DMS153 treated with DMSO at 0.1 percent for 48 hours (cell line): Measurements from ENCODE around the gene IL6R.

ENCODE experiments used
- DNase-seq: peaks from one replicate; lab custom pipeline; 2025; ENCODE audit not compliant: unreplicated experiment; lab: John Stamatoyannopoulos, UW

Gene IL6R

DNA sequence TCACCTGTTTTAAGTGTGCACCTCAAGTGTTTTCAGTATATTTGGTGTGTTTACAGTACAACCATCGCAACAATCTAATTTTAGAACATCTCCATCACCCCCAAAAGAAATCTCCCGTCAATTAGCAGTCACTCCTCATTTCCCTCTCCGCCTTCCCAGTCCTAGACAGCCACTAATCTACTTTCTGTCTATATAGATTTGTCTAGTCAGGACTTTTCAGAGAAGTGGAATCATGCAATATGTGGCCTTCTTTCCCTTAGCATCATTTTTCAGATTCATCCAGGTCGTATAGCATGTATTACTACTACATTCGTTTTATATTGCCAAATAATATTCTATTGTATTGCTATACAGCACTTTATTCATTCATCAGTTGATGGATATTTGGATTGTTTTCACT, 98.8 kb downstream of the IL6R start:
- no peak for DNase-seq

DNA sequence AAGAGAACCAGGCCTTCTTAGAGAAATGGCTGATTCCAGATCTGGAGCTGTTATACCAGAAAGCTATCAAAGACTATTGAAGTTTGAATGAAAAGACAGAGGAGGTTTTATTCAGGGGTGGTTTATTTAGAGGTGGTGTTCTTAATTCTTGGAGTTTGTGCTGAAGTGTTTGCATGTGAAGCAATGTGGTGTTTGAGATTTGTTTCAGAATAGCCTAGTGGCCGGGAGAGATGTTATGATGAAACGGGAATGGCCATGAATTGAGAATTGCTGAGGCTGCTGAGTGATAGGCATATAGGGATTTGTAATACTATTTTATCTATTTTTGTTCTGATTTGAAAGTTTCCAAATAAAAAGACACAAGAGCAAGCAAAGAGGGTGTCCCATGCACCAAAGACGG, 107.6 kb downstream of the IL6R start:
- no peak for DNase-seq

DNA sequence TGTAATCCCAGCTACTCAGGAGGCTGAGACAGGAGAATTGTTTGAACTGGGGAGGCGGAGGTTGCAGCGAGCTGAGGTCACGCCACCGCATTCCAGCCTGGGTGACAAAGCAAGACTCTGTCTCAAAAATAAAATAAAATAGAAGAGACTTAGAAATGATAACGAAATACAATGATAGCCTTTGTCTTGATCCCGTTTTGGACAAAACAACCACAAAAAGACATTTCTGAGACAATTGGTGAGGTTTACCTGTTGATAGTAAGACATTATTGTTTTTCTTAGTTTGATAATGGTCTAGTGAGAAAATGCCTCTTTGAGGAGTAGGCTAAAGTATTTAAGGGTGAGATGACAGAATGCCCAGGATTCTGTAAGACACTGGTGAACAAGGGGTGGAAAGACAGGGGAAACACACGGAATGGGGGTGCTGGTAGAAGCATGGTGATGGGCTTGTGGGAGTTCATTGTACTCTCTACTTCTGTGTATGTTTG, 109.0 kb downstream of the IL6R start:
- DNase-seq = no peak

DNA sequence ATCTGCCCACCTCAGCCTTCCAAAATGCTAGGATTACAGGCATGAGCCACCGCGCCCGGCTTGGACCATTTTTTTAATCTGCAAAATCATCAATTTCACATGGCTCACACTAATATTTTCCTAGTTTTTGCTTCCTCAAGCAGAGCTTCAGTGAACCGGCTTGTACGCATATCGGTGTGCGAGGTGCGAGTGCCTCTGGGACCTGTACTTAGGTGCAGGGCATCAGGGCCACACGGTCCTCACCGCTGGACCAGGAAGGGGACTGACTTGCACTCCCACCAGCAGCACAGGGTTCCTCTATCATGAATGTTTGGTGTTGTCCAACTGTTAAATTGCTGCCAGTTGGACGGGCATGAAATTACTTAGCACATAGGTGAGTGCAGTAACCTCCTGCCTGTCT, 112.5 kb downstream of the IL6R start:
- DNase-seq = no peak
